IPS-11a (cell line): ENCODE measurements around the gene EPB41L4B.

Source experiments
- H3K4me3 ChIP-seq: one replicate; pipeline ENCODE4 v1.5.1; 2013; ENCODE audit warnings: low read depth, low read length, control low read depth

The EPB41L4B gene

GRCh38 chr9:109270971-109271925 is 49.6 kb downstream of the EPB41L4B start:
- no peak overlapping the region for H3K4me3 ChIP-seq

- no peak overlapping the region for H3K4me3 ChIP-seq
Observed at GRCh38 chr9:109270441-109270840, 50.4 kb downstream of the EPB41L4B start.

GRCh38 chr9:109269839-109270238 is 51.0 kb downstream of the EPB41L4B start:
- H3K4me3 ChIP-seq, result no peak overlapping the region

- H3K4me3 ChIP-seq, result no peak overlapping the region
Observed at GRCh38 chr9:109269081-109269480, 51.8 kb downstream of the EPB41L4B start.

- no peak overlapping the region for H3K4me3 ChIP-seq
Observed at GRCh38 chr9:109267555-109267954, 53.3 kb downstream of the EPB41L4B start.

GRCh38 chr9:109264877-109265587 is 55.8 kb downstream of the EPB41L4B start:
- no peak overlapping the region for H3K4me3 ChIP-seq

GRCh38 chr9:109263358-109263757 is 57.5 kb downstream of the EPB41L4B start:
- H3K4me3 ChIP-seq, result no peak overlapping the region

- H3K4me3 ChIP-seq, result no peak overlapping the region
Observed at GRCh38 chr9:109258481-109259302, 62.2 kb downstream of the EPB41L4B start.

- H3K4me3 ChIP-seq, result no peak overlapping the region
Observed at GRCh38 chr9:109256336-109256735, 64.5 kb downstream of the EPB41L4B start.

GRCh38 chr9:109255394-109255793 is 65.5 kb downstream of the EPB41L4B start:
- no peak overlapping the region for H3K4me3 ChIP-seq

GRCh38 chr9:109254317-109254716 is 66.5 kb downstream of the EPB41L4B start:
- H3K4me3 ChIP-seq, result no peak overlapping the region

GRCh38 chr9:109253637-109254284 is 67.1 kb downstream of the EPB41L4B start:
- no peak overlapping the region for H3K4me3 ChIP-seq

GRCh38 chr9:109253241-109253636 is 67.6 kb downstream of the EPB41L4B start:
- H3K4me3 ChIP-seq, result no peak overlapping the region

- no peak overlapping the region for H3K4me3 ChIP-seq
Observed at GRCh38 chr9:109252291-109252690, 68.6 kb downstream of the EPB41L4B start.

- H3K4me3 ChIP-seq, result no peak overlapping the region
Observed at GRCh38 chr9:109251776-109252106, 69.1 kb downstream of the EPB41L4B start.

GRCh38 chr9:109251080-109251775 is 69.6 kb downstream of the EPB41L4B start:
- no peak overlapping the region for H3K4me3 ChIP-seq

- H3K4me3 ChIP-seq, result no peak overlapping the region
Observed at GRCh38 chr9:109250771-109251079, 70.1 kb downstream of the EPB41L4B start.

- no peak overlapping the region for H3K4me3 ChIP-seq
Observed at GRCh38 chr9:109250311-109250741, 70.5 kb downstream of the EPB41L4B start.

- H3K4me3 ChIP-seq, result no peak overlapping the region
Observed at GRCh38 chr9:109249615-109250014, 71.2 kb downstream of the EPB41L4B start.

- no peak overlapping the region for H3K4me3 ChIP-seq
Observed at GRCh38 chr9:109248133-109248581, 72.7 kb downstream of the EPB41L4B start.
